ENCODE results near the gene ADGRG6. TPM values are rescaled to one million over a fixed set of nuclear protein-coding genes. Genes with fewer than 3 reads are reported as not detected.

ADGRG6 gene
- total and polyA plus RNA-seq, 12 donors = 0.72 to 24.6 (median 5.3) TPM

GRCh38 chr6:142350309-142350708 lies 48.5 kb downstream of the ADGRG6 start:
- Histone ChIP-seq H3K4me3 (no peak overlapping the region), H3K27ac (no peak overlapping the region), H3K9me3 (replicated peaks in 1 of 3) (no peaks in the 10 kb centered on the region), H3K27me3 (no peaks in the 10 kb centered on the region), H3K36me3 (replicated peaks in 1 of 2) (no peaks in the 10 kb centered on the region), H3K4me1 (replicated peaks in 1 of 2) (no peaks in the 10 kb centered on the region)
- no peak for DNase-seq
- 96 to 100% (median 97%) methylated on average over 1 of the region's 1 CpG for WGBS, 4 donors
- TF ChIP-seq POLR2A (IDR thresholded peaks at IDR 0.05) = no peak
- TF ChIP-seq, protein P1, sequence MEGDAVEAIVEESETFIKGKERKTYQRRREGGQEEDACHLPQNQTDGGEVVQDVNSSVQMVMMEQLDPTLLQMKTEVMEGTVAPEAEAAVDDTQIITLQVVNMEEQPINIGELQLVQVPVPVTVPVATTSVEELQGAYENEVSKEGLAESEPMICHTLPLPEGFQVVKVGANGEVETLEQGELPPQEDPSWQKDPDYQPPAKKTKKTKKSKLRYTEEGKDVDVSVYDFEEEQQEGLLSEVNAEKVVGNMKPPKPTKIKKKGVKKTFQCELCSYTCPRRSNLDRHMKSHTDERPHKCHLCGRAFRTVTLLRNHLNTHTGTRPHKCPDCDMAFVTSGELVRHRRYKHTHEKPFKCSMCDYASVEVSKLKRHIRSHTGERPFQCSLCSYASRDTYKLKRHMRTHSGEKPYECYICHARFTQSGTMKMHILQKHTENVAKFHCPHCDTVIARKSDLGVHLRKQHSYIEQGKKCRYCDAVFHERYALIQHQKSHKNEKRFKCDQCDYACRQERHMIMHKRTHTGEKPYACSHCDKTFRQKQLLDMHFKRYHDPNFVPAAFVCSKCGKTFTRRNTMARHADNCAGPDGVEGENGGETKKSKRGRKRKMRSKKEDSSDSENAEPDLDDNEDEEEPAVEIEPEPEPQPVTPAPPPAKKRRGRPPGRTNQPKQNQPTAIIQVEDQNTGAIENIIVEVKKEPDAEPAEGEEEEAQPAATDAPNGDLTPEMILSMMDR (IDR thresholded peaks at IDR 0.05) = no peak
- intact Hi-C loops (cut with DNase I) = no loop called here

DNA sequence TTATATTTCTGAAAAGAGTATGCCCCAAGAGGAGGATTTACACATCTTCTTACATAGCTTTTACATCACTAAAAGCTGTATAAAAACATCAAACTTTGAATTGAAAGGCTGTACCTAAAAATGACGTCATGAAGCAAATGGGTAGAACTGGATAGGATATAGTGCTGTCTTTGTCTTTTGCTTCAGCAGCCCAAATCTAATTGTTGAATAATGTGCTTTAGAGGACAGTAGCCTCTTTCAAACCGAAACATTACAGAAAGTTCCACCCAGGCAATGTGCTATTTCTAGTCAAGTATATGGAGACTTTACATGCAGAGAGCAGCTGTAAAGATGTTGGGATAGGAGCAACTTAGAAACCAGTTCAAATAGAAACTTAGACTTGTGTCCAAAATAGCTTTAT lies 51.9 kb downstream of the ADGRG6 start:
- TF ChIP-seq, protein P1 (IDR thresholded peaks at IDR 0.05) = no peak
- no peak for TF ChIP-seq POLR2A (IDR thresholded peaks at IDR 0.05)
- Histone ChIP-seq H3K4me3 (no peak overlapping the region), H3K4me1 (replicated peaks in 1 of 2) (no peaks in the 10 kb centered on the region), H3K36me3 (replicated peaks in 1 of 2) (no peaks in the 10 kb centered on the region), H3K9me3 (replicated peaks in 1 of 3) (no peaks in the 10 kb centered on the region), H3K27ac (no peak overlapping the region), H3K27me3 (no peaks in the 10 kb centered on the region)
- DNase-seq = no peak
- 60 to 73% (median 69%) methylated on average over 2 of the region's 2 CpGs for WGBS, 4 donors
- intact Hi-C loops (cut with DNase I) = no loop called here

- Histone ChIP-seq H3K4me3 (no peak overlapping the region), H3K9me3 (replicated peaks in 1 of 3) (no peaks in the 10 kb centered on the region), H3K36me3 (replicated peaks in 1 of 2) (no peaks in the 10 kb centered on the region), H3K27me3 (no peaks in the 10 kb centered on the region), H3K27ac (no peak overlapping the region), H3K4me1 (replicated peaks in 1 of 2) (no peaks in the 10 kb centered on the region)
- no peak for TF ChIP-seq POLR2A (IDR thresholded peaks at IDR 0.05)
- TF ChIP-seq, protein P1 (IDR thresholded peaks at IDR 0.05) = no peak
- intact Hi-C loops (cut with DNase I) = no loop called here
- no peak for DNase-seq
- 78 to 85% (median 80%) methylated on average over 3 of the region's 3 CpGs for WGBS, 4 donors
Observed at GRCh38 chr6:142354650-142355049, 52.8 kb downstream of the ADGRG6 start.

- intact Hi-C loops (cut with DNase I) = no loop called here
- Histone ChIP-seq H3K4me3 (no peak overlapping the region), H3K27me3 (no peaks in the 10 kb centered on the region), H3K36me3 (replicated peaks in 1 of 2) (no peaks in the 10 kb centered on the region), H3K9me3 (replicated peaks in 1 of 3) (no peaks in the 10 kb centered on the region), H3K4me1 (replicated peaks in 1 of 2) (no peaks in the 10 kb centered on the region), H3K27ac (no peak overlapping the region)
- no peak for DNase-seq
- TF ChIP-seq, protein P1 (IDR thresholded peaks at IDR 0.05) = no peak
- TF ChIP-seq POLR2A (IDR thresholded peaks at IDR 0.05) = no peak
- whole genome bisulfite sequencing, 4 donors = 45 to 54% (median 51%) methylated on average over 7 of the region's 7 CpGs
Observed at GRCh38 chr6:142355520-142356174, 53.8 kb downstream of the ADGRG6 start.
